PC-9 (cell line): ENCODE results near the gene ALPK1.

Source experiments
- CTCF ChIP-seq: fragments of 200-600 bp; sonication (generic); conservative IDR thresholded peaks from 2 replicates; pipeline ENCODE4 v1.6.1; 2017; ENCODE audit warnings: mixed run types, antibody characterized with exemption, mild to moderate bottlenecking, moderate library complexity
- EZH2 ChIP-seq: fragments of 200-600 bp; sonication (generic); IDR thresholded peaks from 2 replicates; pipeline ENCODE4 v1.8.0; 2017; ENCODE audit warnings: antibody characterized with exemption, low read depth

GRCh38 chr4:112377171-112377570, 80.0 kb downstream of the ALPK1 start:
- TF ChIP-seq CTCF (no peak), EZH2 (no peak)
